Measurements from ENCODE around the gene GAGE10.

- TF ChIP-seq CTCF (IDR thresholded peaks at IDR 0.05) (no peak), POLR2AphosphoS5 (IDR thresholded peaks at IDR 0.05; ENCODE audit: low read depth, low read length) (no peak), TCF7L2 (IDR thresholded peaks at IDR 0.05; ENCODE audit: low read depth, low read length) (no peak)
Observed at GRCh38 chrX:49273181-49273727, 30.2 kb upstream of the GAGE10 start.

Data from Panc1 (cell line).